Panc1 (cell line): Measurements from ENCODE around the gene ZNF32. TPM values are rescaled to one million over a fixed set of nuclear protein-coding genes. Genes with fewer than 3 reads are reported as not detected.
A peak's percentile ranks its signal among the peaks of the same experiment; 100 is the strongest.

Source experiments
- ATAC-seq: fragments of 200-7000 bp; cut with Tn5 transposase; 2 replicates; pipeline ENCODE4 v1.9.1; 2020; ENCODE audit warnings: mild to moderate bottlenecking, moderate library complexity
- BruUV-seq: library from RNA; stranded (reverse); fragments of 400-500 nt; replicated peaks from 2 replicates; lab custom pipeline; 2021; lab: Mats Ljungman, UMichigan
- CTCF ChIA-PET: fragments of 300-600 bp; sonication (Branson Sonifier 250); formaldehyde crosslinking; loops from one replicate; lab custom pipeline; 2022; ENCODE audit warnings: antibody characterized with exemption; lab: Charles Lee
- POLR2A ChIA-PET: fragments of 300-600 bp; sonication (Branson Sonifier 250); formaldehyde crosslinking; loops from one replicate; lab custom pipeline; 2022; ENCODE audit warnings: antibody characterized with exemption; lab: Charles Lee
- DNase-seq: peaks from one replicate; pipeline ENCODE4 v3.0.0-alpha.2; 2010; ENCODE audit warnings: low read depth, low spot score
- H3K27ac ChIP-seq: 2 replicates; pipeline ENCODE4 v1.5.1; 2011; ENCODE audit warnings: mild to moderate bottlenecking, low read length, inconsistent platforms
- H3K27me3 ChIP-seq: fragments of 200-500 bp; sonication (Bioruptor generic); 2 replicates; pipeline ENCODE4 v1.6.0; 2014; ENCODE audit warnings: low read length, inconsistent platforms; ENCODE audit not compliant: control insufficient read depth, insufficient read depth
- H3K36me3 ChIP-seq: fragments of 200-500 bp; sonication (Bioruptor generic); 2 replicates; pipeline ENCODE4 v1.5.1; 2014; ENCODE audit warnings: inconsistent platforms, mild to moderate bottlenecking, low read length, moderate library complexity; ENCODE audit not compliant: control insufficient read depth, insufficient read depth
- H3K4me1 ChIP-seq: 2 replicates; pipeline ENCODE4 v1.5.1; 2011; ENCODE audit warnings: inconsistent platforms, mild to moderate bottlenecking, low read length, moderate library complexity; ENCODE audit not compliant: control insufficient read depth, insufficient read depth
- H3K4me3 ChIP-seq, 2 experiments: 2 replicates each; pipeline ENCODE4 v1.5.1; 2011 to 2012; ENCODE audit warnings: low read depth in 2 of 2, low read length in 2 of 2, mild to moderate bottlenecking in 2 of 2, inconsistent platforms in 1 of 2, moderate library complexity in 1 of 2
- H3K9me3 ChIP-seq: fragments of 200-500 bp; sonication (Bioruptor generic); 2 replicates; pipeline ENCODE4 v1.5.1; 2014; ENCODE audit warnings: low read depth, mild to moderate bottlenecking, inconsistent platforms, low read length, moderate library complexity; ENCODE audit not compliant: control insufficient read depth, insufficient read depth
- CTCF ChIP-seq: fragments of 450-650 bp; IDR thresholded peaks from 2 replicates; pipeline ENCODE4 v1.5.1; 2017; ENCODE audit warnings: mild to moderate bottlenecking
- POLR2AphosphoS5 ChIP-seq: IDR thresholded peaks from 2 replicates; pipeline ENCODE4 v1.6.1; 2012; ENCODE audit warnings: mild to moderate bottlenecking, low read depth, low read length, moderate library complexity
- SIN3A ChIP-seq: IDR thresholded peaks from 2 replicates; pipeline ENCODE4 v1.6.1; 2012; ENCODE audit warnings: low read depth, mild to moderate bottlenecking, low read length, moderate library complexity, borderline replicate concordance; ENCODE audit not compliant: insufficient read depth
- TCF7L2 ChIP-seq: IDR thresholded peaks from 2 replicates; pipeline ENCODE4 v1.6.1; 2011; ENCODE audit warnings: mild to moderate bottlenecking, low read depth, low read length, inconsistent platforms
- in situ Hi-C: cut with HindIII; loops from 2 replicates; pipeline ENCODE4 v1.10.0; 2016; ENCODE audit warnings: low sequenced_read_pairs, low pct_unique_long_range_greater_than_20kb
- intact Hi-C: fragments of 100-400 bp; cut with micrococcal nuclease; formaldehyde crosslinking; loops from one replicate; pipeline ENCODE4 v1.10.0; 2022; ENCODE audit not compliant: unreplicated experiment
- total RNA-seq: library from RNA; stranded (reverse); gene quantifications from one replicate; pipeline ENCODE4 v1.2.1, GENCODE V29; 2021; ENCODE audit not compliant: unreplicated experiment
- TF ChIP-seq, protein P1 (sequence below), 2 experiments: IDR thresholded peaks; 2 replicates each; pipeline ENCODE4 v1.6.1; 2011 to 2012; ENCODE audit warnings: low read depth in 2 of 2, control low read depth in 1 of 2, low read length in 1 of 2, mild to moderate bottlenecking in 1 of 2, moderate library complexity in 1 of 2; ENCODE audit not compliant: insufficient read depth in 1 of 2

Gene ZNF32
- total RNA-seq, 1 experiment from 2014 or later = 35.6 TPM

GRCh38 chr10:43683451-43684291 lies 35.0 kb upstream of the ZNF32 start:
- peaks cover 10% of the 10 kb centered on the region for H3K27me3 ChIP-seq
- no peak overlapping the region for H3K27ac ChIP-seq
- BruUV-seq = no TSS peak
- ATAC-seq = peak; percentile 78; the same call in 1 of the 2 replicates
- TF ChIP-seq SIN3A (no peak), CTCF (peak; percentile 85)
- intact Hi-C loops (no loop called here), in situ Hi-C loops (no loop called here)
- H3K4me3 ChIP-seq = no peak overlapping the region
- no peaks in the 10 kb centered on the region for H3K9me3 ChIP-seq
- POLR2A ChIA-PET = no interaction called here
- CTCF ChIA-PET = interaction anchor here (0.8 to 1.1 kb wide), 3 partner anchors 9 to 374 kb away, joined by 3 to 4 read pairs (median 3); no protein-coding TSS in a partner anchor
- no peak for DNase-seq
- no peaks in the 10 kb centered on the region for H3K36me3 ChIP-seq
- no peaks in the 10 kb centered on the region for H3K4me1 ChIP-seq

DNA sequence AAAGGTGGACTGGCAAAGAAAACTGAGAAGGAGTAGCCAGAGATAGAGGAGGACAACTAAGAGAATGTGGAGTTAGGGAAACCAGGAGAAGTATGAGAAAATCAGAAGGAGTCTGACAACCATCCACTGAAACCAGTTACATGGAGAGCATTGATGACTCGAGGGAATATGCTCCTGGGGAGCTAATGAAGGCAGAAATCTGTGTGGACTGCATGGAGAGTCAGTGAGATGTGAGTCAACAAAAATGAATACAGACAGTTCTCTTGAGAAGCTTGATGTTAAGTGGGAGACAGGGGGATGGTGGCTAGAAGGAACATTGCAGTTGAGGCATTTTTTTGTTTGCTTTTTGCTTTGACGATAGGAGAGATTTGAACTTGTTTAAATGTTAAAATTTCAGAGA lies 34.3 kb upstream of the ZNF32 start:
- ATAC-seq = no peak
- H3K27me3 ChIP-seq = peaks cover 10% of the 10 kb centered on the region
- no TSS peak for BruUV-seq
- in situ Hi-C loops (no loop called here), intact Hi-C loops (no loop called here)
- no peaks in the 10 kb centered on the region for H3K9me3 ChIP-seq
- no peaks in the 10 kb centered on the region for H3K4me1 ChIP-seq
- ChIA-PET POLR2A (interaction anchor here (0.7 kb wide), 1 partner anchor 595 kb away, joined by 3 read pairs; no protein-coding TSS in a partner anchor), CTCF (interaction anchor here (0.8 to 1.1 kb wide), 3 partner anchors 9 to 375 kb away, joined by 3 to 4 read pairs (median 3); no protein-coding TSS in a partner anchor)
- no peak for DNase-seq
- no peak for TF ChIP-seq POLR2AphosphoS5
- TF ChIP-seq, protein P1, sequence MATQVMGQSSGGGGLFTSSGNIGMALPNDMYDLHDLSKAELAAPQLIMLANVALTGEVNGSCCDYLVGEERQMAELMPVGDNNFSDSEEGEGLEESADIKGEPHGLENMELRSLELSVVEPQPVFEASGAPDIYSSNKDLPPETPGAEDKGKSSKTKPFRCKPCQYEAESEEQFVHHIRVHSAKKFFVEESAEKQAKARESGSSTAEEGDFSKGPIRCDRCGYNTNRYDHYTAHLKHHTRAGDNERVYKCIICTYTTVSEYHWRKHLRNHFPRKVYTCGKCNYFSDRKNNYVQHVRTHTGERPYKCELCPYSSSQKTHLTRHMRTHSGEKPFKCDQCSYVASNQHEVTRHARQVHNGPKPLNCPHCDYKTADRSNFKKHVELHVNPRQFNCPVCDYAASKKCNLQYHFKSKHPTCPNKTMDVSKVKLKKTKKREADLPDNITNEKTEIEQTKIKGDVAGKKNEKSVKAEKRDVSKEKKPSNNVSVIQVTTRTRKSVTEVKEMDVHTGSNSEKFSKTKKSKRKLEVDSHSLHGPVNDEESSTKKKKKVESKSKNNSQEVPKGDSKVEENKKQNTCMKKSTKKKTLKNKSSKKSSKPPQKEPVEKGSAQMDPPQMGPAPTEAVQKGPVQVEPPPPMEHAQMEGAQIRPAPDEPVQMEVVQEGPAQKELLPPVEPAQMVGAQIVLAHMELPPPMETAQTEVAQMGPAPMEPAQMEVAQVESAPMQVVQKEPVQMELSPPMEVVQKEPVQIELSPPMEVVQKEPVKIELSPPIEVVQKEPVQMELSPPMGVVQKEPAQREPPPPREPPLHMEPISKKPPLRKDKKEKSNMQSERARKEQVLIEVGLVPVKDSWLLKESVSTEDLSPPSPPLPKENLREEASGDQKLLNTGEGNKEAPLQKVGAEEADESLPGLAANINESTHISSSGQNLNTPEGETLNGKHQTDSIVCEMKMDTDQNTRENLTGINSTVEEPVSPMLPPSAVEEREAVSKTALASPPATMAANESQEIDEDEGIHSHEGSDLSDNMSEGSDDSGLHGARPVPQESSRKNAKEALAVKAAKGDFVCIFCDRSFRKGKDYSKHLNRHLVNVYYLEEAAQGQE (IDR thresholded peaks at IDR 0.05; ENCODE audit: insufficient read depth in 1 of 2, low read depth in 2 of 2, low read length in 1 of 2) = no peak
- no peak for TF ChIP-seq SIN3A
- no peak for TF ChIP-seq CTCF
- TF ChIP-seq TCF7L2 = no peak
- H3K4me3 ChIP-seq = no peak overlapping the region
- H3K27ac ChIP-seq = no peak overlapping the region
- H3K36me3 ChIP-seq = no peaks in the 10 kb centered on the region
